NOMO-1 treated with DMSO at 0.1 percent for 48 hours (cell line): ENCODE results near the gene ALG9.
"Not testable (repeated sequence)": the region's sequence is repeated elsewhere in the genome, so short reads cannot be mapped to it uniquely, and the experiment has no call there.

Experiments
- DNase-seq: peaks from one replicate; lab custom pipeline; 2025; ENCODE audit not compliant: unreplicated experiment; lab: John Stamatoyannopoulos, UW

The ALG9 gene

GRCh38 chr11:111798279-111798678 lies 73.1 kb downstream of the ALG9 start:
- DNase-seq: no peak

DNA sequence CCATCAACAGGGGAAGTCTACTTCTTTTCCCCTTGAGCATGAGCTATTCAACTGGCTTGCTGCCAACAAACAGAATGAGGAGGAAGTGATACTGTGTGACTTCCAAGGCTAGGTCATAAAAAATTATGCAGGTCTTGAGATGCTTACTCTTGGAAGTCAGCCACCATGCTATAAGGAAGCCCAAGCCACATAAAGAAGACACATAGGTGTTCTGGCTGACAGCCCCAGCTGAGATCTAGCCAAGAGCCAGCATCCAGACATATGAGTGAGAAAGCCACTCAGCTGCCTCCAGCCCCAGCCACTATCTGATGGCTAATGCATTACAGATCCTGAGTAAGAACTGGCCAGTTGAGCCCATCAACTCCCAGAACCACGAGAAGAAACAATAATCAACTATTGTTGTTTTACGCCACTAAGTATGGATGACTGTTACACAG lies 74.2 kb downstream of the ALG9 start:
- peak; percentile 89 for DNase-seq

GRCh38 chr11:111796696-111797095 lies 74.7 kb downstream of the ALG9 start:
- DNase-seq: peak; percentile 23

DNA sequence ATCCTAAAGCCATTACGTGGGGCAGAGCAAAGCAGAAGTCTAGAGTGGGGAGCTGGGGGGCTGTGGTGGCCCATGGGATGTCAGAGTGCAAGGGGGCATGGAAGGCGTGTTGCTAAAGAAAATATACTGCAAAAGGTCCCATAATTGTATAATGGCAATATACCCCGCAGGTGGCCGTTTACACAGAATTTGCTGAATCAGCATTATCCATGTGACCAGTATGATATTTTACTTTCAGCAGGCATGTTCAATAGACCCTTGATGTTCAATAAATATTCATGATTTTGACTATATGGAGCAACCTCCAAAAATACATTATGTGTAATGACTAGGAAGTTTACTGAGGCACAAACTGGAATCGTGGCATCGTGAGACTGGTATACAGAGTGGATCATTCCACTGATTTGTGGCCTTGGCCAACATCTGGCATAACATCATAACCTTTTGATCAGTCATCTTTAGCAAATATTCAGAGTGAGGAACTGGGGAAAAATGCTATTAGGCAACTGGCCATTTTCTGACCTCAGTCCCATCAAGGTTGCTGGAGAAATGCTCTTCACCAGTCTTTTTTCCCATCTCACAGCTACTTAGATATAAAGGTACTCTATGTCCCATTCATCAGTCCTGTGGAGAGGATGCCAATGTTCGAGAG lies 75.9 kb downstream of the ALG9 start:
- DNase-seq: no peak

- DNase-seq: no peak
Measured at GRCh38 chr11:111793863-111794262, 77.5 kb downstream of the ALG9 start.

DNA sequence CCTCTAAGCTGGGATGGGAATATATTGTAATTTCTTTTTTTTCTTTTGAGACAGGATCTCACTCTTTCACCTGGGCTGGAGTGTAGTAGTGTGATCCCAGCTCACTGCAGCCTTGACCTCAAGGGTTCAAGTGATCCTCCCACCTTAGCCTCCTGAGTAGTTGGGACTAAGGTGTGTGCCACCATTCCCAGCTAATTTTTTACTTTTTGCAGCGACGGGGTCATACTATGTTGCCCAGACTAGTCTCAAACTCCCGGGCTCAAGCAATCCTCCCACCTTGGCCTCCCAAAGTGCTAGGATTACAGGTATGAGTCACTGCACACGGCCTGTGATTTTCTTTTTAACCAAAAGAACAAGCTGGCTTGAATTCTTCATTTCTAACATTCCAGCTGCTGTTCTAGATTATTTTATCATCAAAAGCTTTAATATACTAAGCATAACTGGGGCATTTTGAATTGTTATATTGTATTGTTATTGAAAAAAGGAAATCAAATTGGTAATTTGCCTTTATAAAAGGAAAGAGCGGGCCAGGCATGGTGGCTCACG lies 78.4 kb downstream of the ALG9 start:
- DNase-seq: no peak

DNA sequence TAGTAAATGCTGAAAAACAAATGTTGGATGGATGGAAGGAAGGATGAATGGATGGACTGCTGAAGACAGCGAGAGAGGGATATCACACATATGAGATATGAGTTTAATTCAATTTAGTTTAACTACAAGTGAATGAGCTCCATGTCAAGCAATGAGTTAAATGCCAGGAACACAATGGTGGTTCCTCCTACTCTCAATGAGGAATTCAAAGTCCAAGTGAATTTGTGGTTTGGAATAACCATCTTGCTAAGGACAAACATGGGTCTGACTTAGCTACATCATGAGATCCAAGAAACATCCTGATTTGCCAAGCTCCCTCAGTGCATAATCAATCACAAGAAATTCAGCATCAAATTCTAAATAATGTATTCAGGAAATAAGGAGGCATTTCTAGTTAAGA lies 79.1 kb downstream of the ALG9 start:
- no peak for DNase-seq

GRCh38 chr11:111788464-111788863 lies 82.9 kb downstream of the ALG9 start:
- DNase-seq: no peak

GRCh38 chr11:111788051-111788450 lies 83.3 kb downstream of the ALG9 start:
- DNase-seq: no peak

- DNase-seq: no peak
Measured at GRCh38 chr11:111785886-111786412, 85.4 kb downstream of the ALG9 start.

DNA sequence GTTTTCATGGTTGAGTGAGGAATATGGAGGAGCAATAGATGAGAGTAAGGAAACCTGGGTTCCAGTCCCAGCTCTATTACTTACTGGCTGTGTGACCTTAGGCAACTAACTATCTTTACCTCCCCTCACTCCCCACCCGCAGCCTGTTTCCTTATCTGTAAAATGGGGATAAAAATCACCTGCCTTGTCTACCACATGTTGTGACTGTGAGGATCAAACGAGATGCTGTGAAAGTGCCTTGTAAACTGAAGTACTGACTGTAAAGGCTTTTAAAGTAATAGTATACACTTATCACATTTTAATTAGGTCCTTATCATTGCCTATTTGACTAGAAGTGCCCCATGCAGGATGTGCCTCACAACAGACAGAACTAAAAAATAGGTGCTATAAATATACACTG lies 86.3 kb downstream of the ALG9 start:
- no peak for DNase-seq

GRCh38 chr11:111784311-111784710 lies 87.1 kb downstream of the ALG9 start:
- DNase-seq: not testable (repeated sequence)

DNA sequence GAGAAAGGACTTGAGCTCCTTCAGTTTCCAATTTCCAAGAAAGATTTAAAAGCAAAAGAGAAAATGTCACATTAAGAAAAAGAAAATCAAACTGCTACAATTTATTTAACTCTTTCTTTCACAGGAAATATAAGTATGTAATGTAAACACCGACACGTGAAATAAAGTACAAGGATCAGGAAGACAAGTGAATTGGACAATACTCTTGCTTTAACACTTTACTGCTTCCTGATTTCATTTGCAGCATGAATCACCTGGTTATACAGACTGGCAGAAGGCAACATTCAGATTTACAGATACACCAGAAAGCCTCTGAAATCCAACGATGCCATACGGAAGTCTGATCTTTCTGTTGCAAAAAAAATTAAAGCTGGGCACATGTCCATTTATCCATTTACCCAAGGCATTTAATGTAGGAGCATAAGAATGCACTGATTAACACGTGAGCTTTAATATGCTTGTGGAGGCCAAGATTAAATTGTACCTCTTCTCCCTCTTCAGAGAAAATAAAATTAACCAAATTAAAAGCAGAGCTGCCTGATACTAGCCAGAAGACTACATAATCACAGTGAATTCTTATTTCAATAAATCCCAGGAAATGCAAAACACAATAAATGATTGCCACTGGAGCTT lies 89.2 kb downstream of the ALG9 start:
- DNase-seq: no peak

- no peak for DNase-seq
Measured at GRCh38 chr11:111779118-111779517, 92.3 kb downstream of the ALG9 start.

GRCh38 chr11:111778047-111778558 lies 93.3 kb downstream of the ALG9 start:
- DNase-seq: no peak

- peak; percentile 55 for DNase-seq
Measured at GRCh38 chr11:111777094-111778046, 94.0 kb downstream of the ALG9 start.

GRCh38 chr11:111776398-111777093 lies 94.8 kb downstream of the ALG9 start:
- no peak for DNase-seq

DNA sequence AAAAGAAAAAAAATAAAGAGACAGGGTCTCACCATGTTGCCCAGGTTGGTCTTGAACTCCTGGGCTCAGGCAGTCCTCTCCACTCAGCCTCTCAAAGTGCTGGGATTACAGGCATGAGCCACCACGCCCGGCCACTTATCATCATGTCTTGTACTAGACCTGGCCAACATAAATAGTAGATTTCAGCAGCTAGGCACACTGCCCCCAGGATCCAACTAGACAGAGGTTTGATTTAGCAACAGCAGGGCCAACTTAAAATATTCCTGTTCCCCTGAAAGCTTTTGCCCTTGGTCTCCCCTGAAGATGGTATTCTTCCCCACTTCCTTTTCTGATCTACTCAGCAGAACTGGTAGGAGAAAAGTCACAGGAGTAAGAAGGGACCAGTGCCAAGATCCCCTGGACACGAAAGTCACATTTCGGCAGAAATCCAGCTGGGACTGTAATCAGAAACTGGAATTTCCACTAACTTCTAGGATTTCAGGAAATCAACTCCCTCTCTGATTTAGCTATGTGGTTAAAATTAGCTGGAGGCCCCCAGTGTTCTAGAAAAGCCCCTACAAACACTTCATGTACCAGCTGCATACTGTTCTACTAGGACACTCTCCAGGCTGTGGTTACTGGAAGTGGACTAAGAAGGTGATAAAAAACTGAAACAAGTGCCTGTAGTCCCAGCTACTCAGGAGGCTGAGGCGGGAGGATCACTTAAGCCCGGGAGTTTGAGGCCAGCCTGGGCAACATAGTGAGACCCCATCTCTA lies 96.2 kb downstream of the ALG9 start:
- DNase-seq: no peak

GRCh38 chr11:111772535-111772934 lies 98.8 kb downstream of the ALG9 start:
- DNase-seq: no peak

- not testable (repeated sequence) for DNase-seq
Measured at GRCh38 chr11:111771205-111771604, 100.2 kb downstream of the ALG9 start.
